Mesendoderm (in vitro differentiated cells): ENCODE results near the gene ICOS.

Experiments
- DNase-seq: peaks from one replicate; pipeline ENCODE4 v3.0.0; 2013
- H2AK5ac ChIP-seq: 2 replicates; pipeline ENCODE4 v1.6.1; 2013; ENCODE audit warnings: low read length, inconsistent platforms
- H2BK120ac ChIP-seq: 2 replicates; pipeline ENCODE4 v1.6.1; 2013; ENCODE audit warnings: low read depth, mild to moderate bottlenecking, low read length, moderate library complexity, mixed read lengths
- H2BK15ac ChIP-seq: replicated peaks from 2 replicates; pipeline ENCODE4 v1.6.1; 2013; ENCODE audit warnings: low read depth, mild to moderate bottlenecking, moderate library complexity
- H2BK5ac ChIP-seq: 2 replicates; pipeline ENCODE4 v1.6.1; 2013; ENCODE audit warnings: low read length, inconsistent platforms
- H3K18ac ChIP-seq: 2 replicates; pipeline ENCODE4 v1.6.1; 2013; ENCODE audit warnings: mild to moderate bottlenecking, low read length, mixed read lengths
- H3K23ac ChIP-seq: one replicate; pipeline ENCODE4 v1.6.1; 2013; ENCODE audit warnings: low read length
- H3K27ac ChIP-seq: 2 replicates; pipeline ENCODE4 v1.5.1; 2013; ENCODE audit warnings: low read depth, mild to moderate bottlenecking, inconsistent platforms, low read length, moderate library complexity
- H3K27me3 ChIP-seq: 2 replicates; pipeline ENCODE4 v1.6.1; 2013; ENCODE audit warnings: low read length, control low read depth, mild to moderate bottlenecking, inconsistent platforms; ENCODE audit not compliant: insufficient read depth, poor library complexity
- H3K36me3 ChIP-seq: 2 replicates; pipeline ENCODE4 v1.6.1; 2013; ENCODE audit warnings: low read length, inconsistent platforms; ENCODE audit not compliant: control insufficient read depth, insufficient read depth
- H3K4ac ChIP-seq: one replicate; pipeline ENCODE4 v1.6.1; 2013; ENCODE audit warnings: low read depth, mild to moderate bottlenecking, low read length, moderate library complexity
- H3K4me1 ChIP-seq: 2 replicates; pipeline ENCODE4 v1.6.1; 2013; ENCODE audit warnings: low read depth, low read length, inconsistent platforms; ENCODE audit not compliant: control insufficient read depth
- H3K4me2 ChIP-seq: 2 replicates; pipeline ENCODE4 v1.6.1; 2013; ENCODE audit warnings: low read length
- H3K4me3 ChIP-seq: 2 replicates; pipeline ENCODE4 v1.5.1; 2013; ENCODE audit warnings: mild to moderate bottlenecking, low read length
- H3K56ac ChIP-seq: one replicate; pipeline ENCODE4 v1.6.1; 2013; ENCODE audit warnings: low read length
- H3K79me1 ChIP-seq: 2 replicates; pipeline ENCODE4 v1.6.1; 2013; ENCODE audit warnings: low read length, inconsistent platforms
- H3K79me2 ChIP-seq: 2 replicates; pipeline ENCODE4 v1.6.1; 2013; ENCODE audit warnings: mild to moderate bottlenecking, low read length; ENCODE audit not compliant: control insufficient read depth, insufficient read depth
- H3K9ac ChIP-seq: 2 replicates; pipeline ENCODE4 v1.6.1; 2013; ENCODE audit warnings: low read length, inconsistent platforms
- H4K5ac ChIP-seq: one replicate; pipeline ENCODE4 v1.6.1; 2013; ENCODE audit warnings: low read length
- H4K8ac ChIP-seq: one replicate; pipeline ENCODE4 v1.6.1; 2013; ENCODE audit warnings: low read depth, mild to moderate bottlenecking, control low read depth, low read length, moderate library complexity
- WGBS: extraction: QIAGEN DNeasy Blood & Tissue Kit; methylation state at CpG from one replicate; pipeline ENCODE4 v1.1.7; 2013; ENCODE audit warnings: low lambda C conversion rate, missing lambda C conversion rate; ENCODE audit not compliant: insufficient coverage; ENCODE audit errors: extremely low coverage; 5-methylcytosine and 5-hydroxymethylcytosine counted together

The ICOS gene

DNA sequence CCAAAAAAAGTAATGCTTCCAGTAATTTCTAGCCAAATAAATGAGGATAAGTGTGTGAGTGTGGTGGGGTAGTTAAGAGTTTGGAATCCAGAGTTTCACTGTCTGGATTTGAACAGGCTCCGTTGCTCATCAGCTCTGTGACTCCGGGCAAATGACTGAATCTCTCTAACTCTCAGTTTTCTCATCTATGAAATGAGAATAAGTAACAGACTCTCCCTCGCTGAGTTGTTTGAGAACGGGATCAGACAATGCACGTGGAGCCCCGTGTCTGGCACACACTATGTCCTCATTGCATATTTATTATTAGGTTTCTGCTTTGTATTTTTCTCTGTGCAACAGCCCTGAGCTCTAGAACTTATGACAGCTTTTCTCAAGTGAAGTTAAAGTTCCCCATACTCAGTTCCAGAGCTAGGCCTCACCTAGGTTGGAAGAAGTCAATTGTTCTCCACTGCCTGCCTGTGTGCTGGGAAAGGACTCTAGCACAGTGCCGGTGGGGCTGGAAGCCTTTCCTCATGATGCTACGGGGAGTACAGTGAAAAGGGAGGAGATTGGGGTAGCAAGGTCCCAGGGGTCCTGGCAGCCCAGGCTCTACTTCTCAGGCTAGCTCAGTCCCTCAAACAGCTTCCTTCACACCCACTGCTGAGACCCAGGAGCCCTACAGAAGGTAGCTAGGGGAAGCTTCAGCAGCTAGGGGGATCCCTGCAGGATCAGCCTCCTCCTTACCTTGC, 1.7 kb upstream of the ICOS start:
- H2BK5ac ChIP-seq, result no peak overlapping the region
- H3K9ac ChIP-seq, result no peak overlapping the region
- no peaks in the 10 kb centered on the region for H3K4me1 ChIP-seq
- H3K23ac ChIP-seq, result peak overlapping the region; percentile 66
- H2BK120ac ChIP-seq, result no peak overlapping the region
- no peak overlapping the region for H2AK5ac ChIP-seq
- H3K27ac ChIP-seq, result no peak overlapping the region
- no peaks in the 10 kb centered on the region for H3K27me3 ChIP-seq
- no peaks in the 10 kb centered on the region for H3K79me2 ChIP-seq
- no peak overlapping the region for H4K5ac ChIP-seq
- no peak overlapping the region for H3K4me3 ChIP-seq
- no peak overlapping the region for H3K4me2 ChIP-seq
- no peak overlapping the region for H4K8ac ChIP-seq
- DNase-seq, result no peak
- H3K18ac ChIP-seq, result no peak overlapping the region
- H3K56ac ChIP-seq, result no peak overlapping the region
- H3K4ac ChIP-seq, result no peak overlapping the region
- no peaks in the 10 kb centered on the region for H3K36me3 ChIP-seq
- no CpG with 5 or more reads among the region's 8 CpGs for WGBS
- H3K79me1 ChIP-seq, result no peaks in the 10 kb centered on the region
- H2BK15ac ChIP-seq, result no peak overlapping the region

DNA sequence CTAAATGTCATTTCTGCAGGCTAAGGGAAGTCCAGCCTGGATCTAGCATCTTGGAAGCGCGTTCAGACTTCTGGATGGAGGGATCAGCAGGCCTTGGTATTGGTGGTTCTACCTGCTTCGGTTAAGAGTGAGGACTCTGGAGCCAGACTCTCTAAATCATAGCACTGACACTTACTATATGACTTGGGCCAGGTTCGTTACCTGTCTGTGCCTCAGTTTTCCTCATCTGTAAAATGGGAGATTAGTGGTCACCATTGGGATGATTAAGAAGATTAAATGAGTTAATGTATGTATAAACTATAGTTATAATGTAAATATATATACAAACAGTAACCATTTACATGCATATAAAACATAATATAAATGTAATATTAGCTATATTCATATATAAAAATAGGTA, 995 bp upstream of the ICOS start:
- Histone ChIP-seq H3K56ac (no peak overlapping the region), H3K4me3 (no peak overlapping the region), H2BK15ac (no peak overlapping the region), H2AK5ac (no peak overlapping the region), H3K4ac (no peak overlapping the region), H3K27ac (no peak overlapping the region), H3K36me3 (no peaks in the 10 kb centered on the region), H3K27me3 (no peaks in the 10 kb centered on the region), H4K5ac (no peak overlapping the region), H4K8ac (no peak overlapping the region), H3K23ac (no peak overlapping the region), H3K4me1 (no peaks in the 10 kb centered on the region), H2BK5ac (no peak overlapping the region), H3K9ac (no peak overlapping the region), H3K79me1 (no peaks in the 10 kb centered on the region), H2BK120ac (no peak overlapping the region), H3K18ac (no peak overlapping the region), H3K4me2 (no peak overlapping the region), H3K79me2 (no peaks in the 10 kb centered on the region)
- no CpG with 5 or more reads among the region's 4 CpGs for WGBS
- DNase-seq, result no peak

DNA sequence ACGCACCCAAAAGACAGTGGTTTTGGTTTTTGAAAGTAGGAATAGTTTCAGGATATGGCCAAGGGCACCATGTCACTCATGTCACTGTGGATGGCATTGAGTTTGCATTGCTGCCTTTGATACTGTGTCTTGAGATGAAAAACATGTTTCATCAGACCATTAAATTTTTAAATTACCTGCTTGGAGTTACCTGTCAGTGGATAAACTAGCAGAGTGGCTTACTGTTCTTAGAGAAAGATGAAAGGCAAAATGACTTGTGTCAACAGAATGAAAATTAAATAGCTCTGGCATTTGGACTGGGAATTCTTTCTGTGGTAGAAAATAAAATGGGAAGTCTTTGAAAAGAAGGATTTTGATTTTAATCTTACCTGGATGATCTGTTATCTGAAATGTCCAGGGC, 386 bp downstream of the ICOS start:
- no peak overlapping the region for H3K4me3 ChIP-seq
- no peaks in the 10 kb centered on the region for H3K27me3 ChIP-seq
- no peak overlapping the region for H3K27ac ChIP-seq
- H2BK120ac ChIP-seq, result no peak overlapping the region
- H3K4me2 ChIP-seq, result no peak overlapping the region
- H3K4ac ChIP-seq, result no peak overlapping the region
- no peaks in the 10 kb centered on the region for H3K4me1 ChIP-seq
- H3K79me1 ChIP-seq, result no peaks in the 10 kb centered on the region
- no peak overlapping the region for H3K23ac ChIP-seq
- H3K56ac ChIP-seq, result no peak overlapping the region
- no CpG with 5 or more reads among the region's 1 CpG for WGBS
- no peak for DNase-seq
- no peak overlapping the region for H3K9ac ChIP-seq
- H2BK15ac ChIP-seq, result no peak overlapping the region
- no peaks in the 10 kb centered on the region for H3K36me3 ChIP-seq
- no peak overlapping the region for H4K8ac ChIP-seq
- H4K5ac ChIP-seq, result no peak overlapping the region
- no peak overlapping the region for H2AK5ac ChIP-seq
- no peaks in the 10 kb centered on the region for H3K79me2 ChIP-seq
- H3K18ac ChIP-seq, result no peak overlapping the region
- no peak overlapping the region for H2BK5ac ChIP-seq

DNA sequence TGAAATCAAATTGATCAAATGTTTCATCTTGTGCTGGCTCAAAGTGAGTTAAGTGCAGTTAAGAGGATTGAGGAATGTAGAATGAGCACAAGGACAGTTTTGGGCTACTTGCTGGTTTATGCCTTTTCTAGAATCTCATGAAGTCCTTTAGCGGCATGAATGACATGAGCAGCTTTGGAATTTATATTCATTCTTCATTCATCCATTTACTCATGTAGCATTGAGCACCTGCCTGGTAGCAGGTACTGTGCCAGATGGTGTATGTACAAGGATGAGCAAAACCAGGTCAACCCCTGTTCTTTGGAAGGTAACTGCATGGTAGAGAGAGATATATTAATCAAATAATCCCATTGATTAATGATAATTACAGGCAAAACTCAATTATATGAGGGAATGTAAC, 1.2 kb downstream of the ICOS start:
- Histone ChIP-seq H3K27ac (no peak overlapping the region), H2BK5ac (no peak overlapping the region)
- WGBS, result no CpG with 5 or more reads among the region's 1 CpG

DNA sequence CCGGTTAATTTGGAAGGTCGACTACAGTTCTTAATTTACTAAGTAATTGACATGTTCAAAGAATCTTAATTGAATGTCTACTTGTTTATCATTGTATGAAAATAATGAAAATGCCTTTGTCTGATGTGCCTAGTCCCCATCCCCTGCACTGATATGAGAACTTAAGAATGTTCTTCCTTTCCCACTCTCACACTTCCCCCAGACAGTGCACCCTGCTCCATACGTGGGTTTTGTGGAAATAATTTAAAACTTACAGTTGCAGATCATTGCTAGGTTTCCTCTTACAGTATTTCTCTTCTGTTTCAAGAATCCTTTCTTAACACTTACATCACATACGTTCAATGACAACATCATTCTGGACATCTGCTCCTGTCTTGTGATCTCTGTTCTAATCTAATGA, 3.5 kb downstream of the ICOS start:
- Histone ChIP-seq H2BK5ac (no peak overlapping the region), H2BK15ac (no peak overlapping the region), H4K5ac (no peak overlapping the region), H3K18ac (no peak overlapping the region), H3K27me3 (no peaks in the 10 kb centered on the region), H3K27ac (no peak overlapping the region), H3K36me3 (no peaks in the 10 kb centered on the region), H3K79me1 (no peaks in the 10 kb centered on the region), H3K4me1 (no peaks in the 10 kb centered on the region), H3K23ac (no peak overlapping the region), H2AK5ac (no peak overlapping the region), H4K8ac (no peak overlapping the region), H3K4me3 (no peak overlapping the region), H2BK120ac (no peak overlapping the region), H3K9ac (no peak overlapping the region), H3K4ac (no peak overlapping the region), H3K79me2 (no peaks in the 10 kb centered on the region), H3K4me2 (no peak overlapping the region), H3K56ac (no peak overlapping the region)
- WGBS, result no CpG with 5 or more reads among the region's 4 CpGs
- DNase-seq, result no peak

More for the DNA sequence above, 1.2 kb downstream of the ICOS start:
- no peak overlapping the region for H4K5ac ChIP-seq
- no peak overlapping the region for H2BK15ac ChIP-seq
- H3K23ac ChIP-seq, result no peak overlapping the region
- H3K18ac ChIP-seq, result no peak overlapping the region
- no peak overlapping the region for H2AK5ac ChIP-seq
- no peaks in the 10 kb centered on the region for H3K36me3 ChIP-seq
- no peak overlapping the region for H3K4me2 ChIP-seq
- H3K4me1 ChIP-seq, result no peaks in the 10 kb centered on the region
- no peak overlapping the region for H3K56ac ChIP-seq
- H2BK120ac ChIP-seq, result no peak overlapping the region
- no peaks in the 10 kb centered on the region for H3K79me2 ChIP-seq
- H4K8ac ChIP-seq, result no peak overlapping the region
- DNase-seq, result no peak
- no peak overlapping the region for H3K9ac ChIP-seq
- no peak overlapping the region for H3K4me3 ChIP-seq
- no peak overlapping the region for H3K4ac ChIP-seq
- H3K79me1 ChIP-seq, result no peaks in the 10 kb centered on the region
- no peaks in the 10 kb centered on the region for H3K27me3 ChIP-seq
